Sigmoid colon (tissue), 4 donors: ENCODE measurements around the gene CORO1C.
"Not testable (repeated sequence)": the region's sequence is repeated elsewhere in the genome, so short reads cannot be mapped to it uniquely, and the experiment has no call there.

ENCODE experiments used
- EP300 ChIP-seq, 4 donors: sonication (generic); formaldehyde crosslinking; IDR thresholded peaks; one replicate each; pipeline ENCODE4 v1.6.1; 2017; ENCODE audit warnings: antibody characterized with exemption in 4 of 4
- POLR2A ChIP-seq, 2 donors: fragments of 450-650 bp; IDR thresholded peaks; one replicate each; pipeline ENCODE4 v1.6.1; 2016; ENCODE audit warnings: antibody characterized with exemption in 2 of 2, mild to moderate bottlenecking in 2 of 2, moderate library complexity in 2 of 2
- POLR2AphosphoS5 ChIP-seq, 4 donors: sonication (generic); formaldehyde crosslinking; IDR thresholded peaks; one replicate each; pipeline ENCODE4 v1.6.1; 2017; ENCODE audit warnings: antibody characterized with exemption in 4 of 4
- TF ChIP-seq, protein P1 (sequence below), 4 experiments: fragments of 450-650 bp in 3 of 4; fragments of 200-600 bp in 1 of 4; IDR thresholded peaks; one replicate each; pipeline ENCODE4 v1.5.1; 2016 to 2019; ENCODE audit warnings: antibody characterized with exemption in 4 of 4, mild to moderate bottlenecking in 3 of 4, moderate library complexity in 2 of 4

DNA sequence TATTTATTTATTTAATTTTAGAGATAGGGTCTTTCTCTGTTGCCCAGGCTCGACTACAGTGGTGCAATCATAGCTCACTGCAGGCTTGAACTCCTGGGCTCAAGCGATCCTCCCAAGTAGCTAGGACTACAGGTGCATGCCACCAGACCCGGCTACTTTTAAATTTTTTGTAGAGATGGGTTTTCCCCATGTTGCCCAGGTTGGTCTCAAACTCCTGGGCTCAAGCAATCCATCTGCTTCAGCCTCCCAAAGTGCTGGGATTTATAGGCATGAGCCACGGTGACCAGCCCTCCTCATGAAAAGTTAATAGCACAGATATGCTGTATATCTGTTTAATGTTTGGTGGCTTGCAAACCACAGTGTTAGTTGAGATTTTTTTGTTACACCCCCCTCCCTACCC, 100.1 kb downstream of the CORO1C start:
- not testable (repeated sequence) for TF ChIP-seq POLR2AphosphoS5, POLR2A, EP300 (IDR thresholded peaks at IDR 0.05)
- TF ChIP-seq, protein P1, sequence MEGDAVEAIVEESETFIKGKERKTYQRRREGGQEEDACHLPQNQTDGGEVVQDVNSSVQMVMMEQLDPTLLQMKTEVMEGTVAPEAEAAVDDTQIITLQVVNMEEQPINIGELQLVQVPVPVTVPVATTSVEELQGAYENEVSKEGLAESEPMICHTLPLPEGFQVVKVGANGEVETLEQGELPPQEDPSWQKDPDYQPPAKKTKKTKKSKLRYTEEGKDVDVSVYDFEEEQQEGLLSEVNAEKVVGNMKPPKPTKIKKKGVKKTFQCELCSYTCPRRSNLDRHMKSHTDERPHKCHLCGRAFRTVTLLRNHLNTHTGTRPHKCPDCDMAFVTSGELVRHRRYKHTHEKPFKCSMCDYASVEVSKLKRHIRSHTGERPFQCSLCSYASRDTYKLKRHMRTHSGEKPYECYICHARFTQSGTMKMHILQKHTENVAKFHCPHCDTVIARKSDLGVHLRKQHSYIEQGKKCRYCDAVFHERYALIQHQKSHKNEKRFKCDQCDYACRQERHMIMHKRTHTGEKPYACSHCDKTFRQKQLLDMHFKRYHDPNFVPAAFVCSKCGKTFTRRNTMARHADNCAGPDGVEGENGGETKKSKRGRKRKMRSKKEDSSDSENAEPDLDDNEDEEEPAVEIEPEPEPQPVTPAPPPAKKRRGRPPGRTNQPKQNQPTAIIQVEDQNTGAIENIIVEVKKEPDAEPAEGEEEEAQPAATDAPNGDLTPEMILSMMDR (IDR thresholded peaks at IDR 0.05): not testable (repeated sequence)
